Measurements from ENCODE around the gene SYN1.

Gene SYN1

DNA sequence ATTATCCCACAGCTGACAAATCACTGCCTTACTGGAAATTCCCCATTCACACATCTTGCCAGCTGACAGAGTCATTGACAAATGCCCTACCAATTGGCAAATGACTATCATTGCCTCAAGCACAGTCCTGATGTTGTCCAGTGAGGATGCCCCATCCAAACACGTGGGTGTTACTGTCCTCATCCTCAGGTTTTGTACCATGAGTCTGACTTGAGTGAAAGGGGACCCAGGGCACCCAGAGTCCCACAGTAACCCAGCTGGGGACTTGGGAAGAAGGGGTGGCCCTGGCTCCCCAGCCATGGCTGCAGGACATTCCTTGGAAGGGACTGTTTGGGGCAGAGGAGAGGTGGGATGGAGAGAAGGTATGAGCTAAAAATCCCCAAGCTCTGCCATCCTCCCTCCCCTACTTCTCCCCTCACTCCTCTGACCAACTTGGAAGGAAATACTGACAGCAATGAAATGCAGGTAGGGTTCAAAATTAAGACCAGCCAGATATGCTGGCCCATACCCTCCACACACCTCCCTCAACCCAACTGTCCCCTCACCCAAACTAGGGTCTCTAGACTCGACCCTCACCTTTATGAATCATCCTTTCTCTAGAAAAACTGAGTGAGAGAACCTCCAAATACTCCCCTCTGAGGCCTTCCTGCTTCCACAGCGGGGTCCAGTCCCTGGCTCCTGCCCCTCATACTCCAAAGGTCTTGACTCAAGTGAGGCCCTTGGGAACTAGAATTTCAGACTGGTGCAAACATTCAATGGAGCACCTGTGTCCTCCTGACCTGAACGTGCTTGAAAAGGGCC lies 32.4 kb downstream of the SYN1 start:
- no peak for TF ChIP-seq CTCF (IDR thresholded peaks at IDR 0.05; ENCODE audit: low read depth, low read length, missing control alignments)
- H3K4me3 ChIP-seq (ENCODE audit: low read depth, low read length): no peak overlapping the region
- DNase-seq (ENCODE audit: low read depth): no peak

GRCh38 chrX:47586043-47586787 lies 33.4 kb downstream of the SYN1 start:
- DNase-seq (ENCODE audit: low read depth): no peak
- TF ChIP-seq CTCF (IDR thresholded peaks at IDR 0.05; ENCODE audit: low read depth, low read length, missing control alignments): no peak
- no peak overlapping the region for H3K4me3 ChIP-seq (ENCODE audit: low read depth, low read length)

DNA sequence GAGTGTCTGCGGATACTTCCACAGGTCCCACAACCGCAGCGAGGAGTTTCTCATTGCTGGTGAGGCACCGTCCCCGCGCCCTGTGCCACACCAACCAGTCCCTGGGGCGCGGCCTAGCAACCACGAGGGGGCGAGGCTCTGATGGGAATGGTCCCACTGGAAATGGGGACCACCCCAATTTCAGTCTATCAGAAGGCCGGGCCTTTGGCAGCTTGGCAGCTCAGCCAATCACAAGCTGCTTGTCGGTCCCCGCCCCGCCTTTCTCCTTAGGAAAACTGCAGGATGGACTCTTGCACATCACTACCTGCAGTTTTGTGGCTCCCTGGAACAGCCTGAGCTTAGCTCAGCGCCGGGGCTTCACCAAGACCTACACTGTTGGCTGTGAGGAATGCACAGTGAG lies 34.4 kb downstream of the SYN1 start:
- no peak for TF ChIP-seq CTCF (IDR thresholded peaks at IDR 0.05; ENCODE audit: low read depth, low read length, missing control alignments)
- DNase-seq (ENCODE audit: low read depth): no peak
- H3K4me3 ChIP-seq (ENCODE audit: low read depth, low read length): no peak overlapping the region

GRCh38 chrX:47584714-47585113 lies 34.9 kb downstream of the SYN1 start:
- H3K4me3 ChIP-seq (ENCODE audit: low read depth, low read length): no peak overlapping the region
- no peak for TF ChIP-seq CTCF (IDR thresholded peaks at IDR 0.05; ENCODE audit: low read depth, low read length, missing control alignments)
- DNase-seq (ENCODE audit: low read depth): no peak

DNA sequence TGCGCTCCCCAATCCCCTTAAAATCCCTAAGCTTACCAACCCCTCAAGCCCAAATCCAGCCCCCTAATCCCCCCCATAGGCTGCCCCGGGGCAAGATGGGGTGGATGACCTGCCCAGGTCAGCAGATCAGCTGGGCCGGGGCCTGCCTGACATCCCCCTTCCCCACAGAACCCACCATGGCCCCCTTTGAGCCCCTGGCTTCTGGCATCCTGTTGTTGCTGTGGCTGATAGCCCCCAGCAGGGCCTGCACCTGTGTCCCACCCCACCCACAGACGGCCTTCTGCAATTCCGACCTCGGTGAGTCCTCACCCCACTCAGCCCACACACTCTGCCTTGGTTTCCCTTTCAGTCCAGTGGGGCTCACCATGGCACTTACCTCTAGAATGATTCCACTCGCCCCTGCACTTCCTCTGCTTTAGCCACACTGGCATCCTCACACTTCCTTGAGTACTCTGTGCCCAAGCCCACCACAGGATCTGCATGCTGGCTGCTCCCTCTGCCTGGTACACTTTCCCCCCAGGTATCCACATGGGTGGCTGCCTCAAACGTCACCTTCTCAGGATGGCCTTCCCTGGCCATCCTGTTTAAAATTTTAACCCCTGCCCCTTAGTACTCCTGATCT lies 36.3 kb downstream of the SYN1 start:
- TF ChIP-seq CTCF (IDR thresholded peaks at IDR 0.05; ENCODE audit: low read depth, low read length, missing control alignments): no peak
- peak overlapping the region; percentile 67 for H3K4me3 ChIP-seq (ENCODE audit: low read depth, low read length)
- DNase-seq (ENCODE audit: low read depth): no peak

DNA sequence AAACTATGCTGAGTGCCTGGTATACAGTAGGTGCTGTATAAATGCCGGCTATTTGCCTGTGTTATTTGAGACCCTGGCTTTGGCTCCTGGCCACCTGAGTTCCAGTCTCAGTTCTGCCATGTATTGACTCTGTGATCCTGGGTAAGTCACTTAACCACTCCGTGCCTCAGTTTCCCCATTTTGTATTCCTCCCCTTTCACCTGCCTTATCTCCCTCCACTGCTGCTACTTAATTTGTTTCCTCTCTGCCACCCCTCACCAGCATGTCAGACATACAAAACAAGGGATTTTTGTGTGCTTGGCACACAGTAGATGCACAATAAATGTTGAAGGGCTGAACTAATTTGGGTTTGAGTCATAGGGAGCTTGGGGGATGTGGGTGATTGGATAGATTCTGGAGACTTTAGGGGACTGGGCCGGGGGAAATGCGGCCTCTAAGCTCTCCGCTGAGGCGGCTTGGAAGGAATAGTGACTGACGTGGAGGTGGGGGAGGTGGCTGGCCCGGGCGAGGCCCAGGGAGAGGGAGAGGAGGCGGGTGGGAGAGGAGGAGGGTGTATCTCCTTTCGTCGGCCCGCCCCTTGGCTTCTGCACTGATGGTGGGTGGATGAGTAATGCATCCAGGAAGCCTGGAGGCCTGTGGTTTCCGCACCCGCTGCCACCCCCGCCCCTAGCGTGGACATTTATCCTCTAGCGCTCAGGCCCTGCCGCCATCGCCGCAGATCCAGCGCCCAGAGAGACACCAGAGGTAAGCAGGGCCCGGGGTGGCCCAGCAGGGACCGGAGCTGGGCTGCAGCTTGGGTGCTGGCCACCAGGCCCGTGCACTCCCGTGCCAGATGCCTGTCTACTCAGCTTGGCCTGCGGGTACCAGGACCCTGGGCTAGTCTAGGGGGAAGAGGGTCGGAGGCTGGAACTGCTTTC lies 37.7 kb downstream of the SYN1 start, which contains the start of gene TIMP1:
TSS of gene TIMP1 (plus strand) at position 706 of the 917 bp plus-strand sequence. CDS start 980 bp downstream, outside the sequence.
- peak; percentile 53 for DNase-seq (ENCODE audit: low read depth)
- TF ChIP-seq CTCF (IDR thresholded peaks at IDR 0.05; ENCODE audit: low read depth, low read length, missing control alignments): no peak
- peak within 1 kb of the TSS; percentile 67 for H3K4me3 ChIP-seq (ENCODE audit: low read depth, low read length)

Measured in GM12864 (cell line).